ENCODE measurements around the gene GSE1.

Gene GSE1

GRCh38 chr16:85607796-85608514 lies 5.2 kb upstream of the GSE1 start:
- ChIA-PET POLR2A (no interaction called here), CTCF (interaction anchor here (1.0 to 1.6 kb wide), 4 partner anchors 44 to 187 kb away, joined by 3 to 5 read pairs (median 4); no protein-coding TSS in a partner anchor)
- peak; percentile 49; the same call in 1 of the 2 replicates for TF ChIP-seq ZBTB20 (tag by site-specific recombination; IDR thresholded peaks at IDR 0.05)
- TF ChIP-seq ZNF585B (tag by site-specific recombination; IDR thresholded peaks at IDR 0.05): no peak
- no peaks in the 10 kb centered on the region for H3K36me3 ChIP-seq (ENCODE audit: control insufficient read depth in 2 of 2, insufficient read depth in 1 of 2, low read length in 2 of 2)
- H3K4me3 ChIP-seq (ENCODE audit: low read depth, low read length): no peak overlapping the region
- no peaks in the 10 kb centered on the region for H3K9me3 ChIP-seq (ENCODE audit: control insufficient read depth, insufficient read depth, low read depth, low read length)
- no peak overlapping the region for H3K27ac ChIP-seq (ENCODE audit: extremely low read depth, low read depth, low read length)
- peaks cover 2% of the 10 kb centered on the region; the same call in 1 of the 2 replicates for H3K4me1 ChIP-seq (ENCODE audit: control insufficient read depth, insufficient read depth, low read length)

GRCh38 chr16:85608515-85608885 lies 4.6 kb upstream of the GSE1 start:
- CTCF ChIA-PET: interaction anchor here (1.0 to 1.4 kb wide), 3 partner anchors 44 to 188 kb away, joined by 3 to 5 read pairs (median 3); no protein-coding TSS in a partner anchor
- Histone ChIP-seq H3K4me1 (ENCODE audit: control insufficient read depth, insufficient read depth, low read length) (peaks cover 2% of the 10 kb centered on the region; the same call in 1 of the 2 replicates), H3K9me3 (ENCODE audit: control insufficient read depth, insufficient read depth, low read depth, low read length) (no peaks in the 10 kb centered on the region), H3K27ac (ENCODE audit: extremely low read depth, low read depth, low read length) (no peak overlapping the region), H3K4me3 (ENCODE audit: low read depth, low read length) (no peak overlapping the region), H3K36me3 (ENCODE audit: control insufficient read depth in 2 of 2, insufficient read depth in 1 of 2, low read length in 2 of 2) (no peaks in the 10 kb centered on the region)
- POLR2A ChIA-PET: no interaction called here
- TF ChIP-seq ZNF221 (tag by site-specific recombination; IDR thresholded peaks at IDR 0.05; ENCODE audit: borderline replicate concordance) (no peak), ZBTB8A (tag by site-specific recombination; IDR thresholded peaks at IDR 0.05) (no peak), WT1 (tag by site-specific recombination; IDR thresholded peaks at IDR 0.05) (no peak), ZNF18 (tag by site-specific recombination; IDR thresholded peaks at IDR 0.05) (no peak), ZSCAN5A (tag by site-specific recombination; IDR thresholded peaks at IDR 0.05) (no peak), GLIS2 (tag by site-specific recombination; IDR thresholded peaks at IDR 0.05) (no peak), PRDM2 (tag by site-specific recombination; IDR thresholded peaks at IDR 0.05; ENCODE audit: borderline replicate concordance) (no peak)

- Histone ChIP-seq H3K36me3 (ENCODE audit: control insufficient read depth in 2 of 2, insufficient read depth in 1 of 2, low read length in 2 of 2) (no peaks in the 10 kb centered on the region), H3K9me3 (ENCODE audit: control insufficient read depth, insufficient read depth, low read depth, low read length) (no peaks in the 10 kb centered on the region), H3K4me1 (ENCODE audit: control insufficient read depth, insufficient read depth, low read length) (peaks cover 2% of the 10 kb centered on the region; the same call in 1 of the 2 replicates), H3K27ac (ENCODE audit: extremely low read depth, low read depth, low read length) (no peak overlapping the region), H3K4me3 (ENCODE audit: low read depth, low read length) (no peak overlapping the region)
- CTCF ChIA-PET: interaction anchor here (0.6 to 2.8 kb wide), 13 partner anchors 16 to 496 kb away, joined by 3 to 34 read pairs (median 5); partner anchors contain the start of gene CIBAR2
- POLR2A ChIA-PET: no interaction called here
- TF ChIP-seq ZNF404 (tag by site-specific recombination; IDR thresholded peaks at IDR 0.05): no peak
- TF ChIP-seq EGR2 (tag by site-specific recombination; IDR thresholded peaks at IDR 0.05; ENCODE audit: low read depth): no peak
- TF ChIP-seq ZNF473 (tag by site-specific recombination; IDR thresholded peaks at IDR 0.05): no peak
- no peak for TF ChIP-seq ZNF37A (tag by site-specific recombination; IDR thresholded peaks at IDR 0.05)
- TF ChIP-seq REST (tag by site-specific recombination; IDR thresholded peaks at IDR 0.05): no peak
- no peak for TF ChIP-seq ZFP41 (tag by site-specific recombination; IDR thresholded peaks at IDR 0.05; ENCODE audit: borderline replicate concordance)
- no peak for TF ChIP-seq ZNF658 (tag by site-specific recombination; IDR thresholded peaks at IDR 0.05)
These were observed 4.2 kb upstream of the GSE1 start for GRCh38 chr16:85608887-85609286.
